ENCODE results near the gene TRPC4AP. TPM values are rescaled to one million over a fixed set of nuclear protein-coding genes. Genes with fewer than 3 reads are reported as not detected.

The TRPC4AP gene
- total RNA-seq, 4 donors from 2014 or later: 53.3 to 76.8 (median 73.5) TPM

DNA sequence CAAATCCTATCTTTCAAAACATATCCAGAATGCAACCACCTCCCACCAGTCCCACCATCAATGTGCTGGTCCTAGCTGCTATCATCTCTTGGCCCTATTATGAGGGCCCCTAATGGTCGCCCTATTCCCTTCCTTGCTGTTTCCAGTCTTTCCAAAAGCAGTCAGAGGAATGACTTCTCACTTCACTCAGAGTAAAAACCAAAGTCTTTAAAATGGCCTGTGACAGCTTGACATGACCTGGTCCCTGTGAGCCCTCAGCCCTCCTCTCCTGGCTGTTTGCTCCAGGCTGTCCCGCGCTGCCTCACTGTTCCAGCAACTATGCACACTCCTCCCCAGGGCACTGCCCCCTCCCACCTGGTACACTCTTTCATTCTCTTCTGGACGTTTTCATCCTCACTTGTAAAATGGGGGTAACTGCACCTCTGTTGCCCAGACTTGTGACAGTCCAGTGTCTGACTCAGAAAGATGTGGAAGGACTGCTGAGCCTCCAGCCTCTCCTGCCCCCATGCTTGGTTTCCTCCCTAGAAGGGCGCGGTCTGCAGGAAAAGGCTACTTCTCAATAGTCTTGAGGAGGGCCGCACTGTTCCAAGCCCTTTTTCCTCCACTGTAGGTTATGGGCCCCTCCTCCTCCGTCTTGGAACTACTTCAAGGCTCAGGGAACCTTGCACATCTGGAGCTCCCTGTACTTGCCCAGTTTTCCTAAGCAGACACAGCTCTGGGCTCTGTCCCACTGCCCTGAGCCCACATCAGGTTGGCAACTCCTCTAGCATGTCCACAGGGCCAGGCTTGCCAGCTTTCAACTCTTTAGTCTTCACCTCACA lies 72.3 kb downstream of the TRPC4AP start:
- 85 to 88% methylated on average over 8 of the region's 8 CpGs for WGBS, 2 donors
- no peak for TF ChIP-seq POLR2A (IDR thresholded peaks at IDR 0.05)
- TF ChIP-seq, protein P1, sequence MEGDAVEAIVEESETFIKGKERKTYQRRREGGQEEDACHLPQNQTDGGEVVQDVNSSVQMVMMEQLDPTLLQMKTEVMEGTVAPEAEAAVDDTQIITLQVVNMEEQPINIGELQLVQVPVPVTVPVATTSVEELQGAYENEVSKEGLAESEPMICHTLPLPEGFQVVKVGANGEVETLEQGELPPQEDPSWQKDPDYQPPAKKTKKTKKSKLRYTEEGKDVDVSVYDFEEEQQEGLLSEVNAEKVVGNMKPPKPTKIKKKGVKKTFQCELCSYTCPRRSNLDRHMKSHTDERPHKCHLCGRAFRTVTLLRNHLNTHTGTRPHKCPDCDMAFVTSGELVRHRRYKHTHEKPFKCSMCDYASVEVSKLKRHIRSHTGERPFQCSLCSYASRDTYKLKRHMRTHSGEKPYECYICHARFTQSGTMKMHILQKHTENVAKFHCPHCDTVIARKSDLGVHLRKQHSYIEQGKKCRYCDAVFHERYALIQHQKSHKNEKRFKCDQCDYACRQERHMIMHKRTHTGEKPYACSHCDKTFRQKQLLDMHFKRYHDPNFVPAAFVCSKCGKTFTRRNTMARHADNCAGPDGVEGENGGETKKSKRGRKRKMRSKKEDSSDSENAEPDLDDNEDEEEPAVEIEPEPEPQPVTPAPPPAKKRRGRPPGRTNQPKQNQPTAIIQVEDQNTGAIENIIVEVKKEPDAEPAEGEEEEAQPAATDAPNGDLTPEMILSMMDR (IDR thresholded peaks at IDR 0.05): no peak
- intact Hi-C loops (cut with DNase I): no loop called here
- no peaks in the 10 kb centered on the region for H3K9me3 ChIP-seq
- H3K4me1 ChIP-seq: no peaks in the 10 kb centered on the region
- H3K27ac ChIP-seq: no peak overlapping the region
- no peaks in the 10 kb centered on the region for H3K27me3 ChIP-seq
- H3K36me3 ChIP-seq: peaks cover 21 to 24% of the 10 kb centered on the region in 2 donors
- H3K4me3 ChIP-seq (replicated peaks in 1 of 3): no peak overlapping the region
- no peak for DNase-seq

DNA sequence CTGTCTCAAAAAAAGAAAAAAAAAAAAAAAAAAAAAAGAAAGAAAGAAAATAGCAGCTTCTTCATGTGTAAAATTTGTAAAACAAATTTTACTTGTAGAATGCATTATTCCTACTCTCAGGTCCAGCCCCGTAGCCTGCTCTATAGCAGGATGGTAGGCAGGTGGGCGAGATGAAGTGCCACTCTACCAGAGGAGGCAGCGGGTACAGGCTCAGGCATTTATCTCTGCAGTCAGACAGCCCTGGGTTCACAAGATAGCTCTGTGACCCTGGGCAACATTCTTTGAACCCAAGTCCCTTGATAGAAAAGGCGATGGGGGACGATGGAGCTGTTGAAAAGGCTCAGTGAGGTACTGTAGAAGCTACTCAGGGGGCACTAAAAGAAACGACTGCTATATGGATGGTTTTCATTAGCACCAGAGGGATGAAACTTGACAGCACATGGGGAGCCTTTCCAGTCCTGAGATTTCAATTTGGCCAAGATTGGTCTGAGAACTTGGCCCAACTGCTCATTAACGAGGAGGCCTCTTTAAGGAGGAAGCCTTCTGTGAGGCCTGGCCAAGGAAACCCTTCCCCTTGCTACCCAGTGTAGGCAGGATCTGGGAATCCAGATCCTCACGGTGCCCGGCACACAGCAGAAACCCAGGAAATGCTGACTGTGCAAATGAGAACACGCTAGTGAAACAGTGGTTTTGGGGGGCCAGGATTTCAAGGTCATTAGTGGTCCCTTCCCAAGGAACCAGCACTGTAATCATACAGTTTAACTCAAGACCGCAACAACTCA lies 73.8 kb downstream of the TRPC4AP start:
- H3K4me3 ChIP-seq (replicated peaks in 1 of 3): no peak overlapping the region
- DNase-seq: no peak
- H3K36me3 ChIP-seq: peaks cover 30 to 36% of the 10 kb centered on the region in 2 donors
- WGBS, 2 donors: 75 to 81% methylated on average over 11 of the region's 11 CpGs
- no peaks in the 10 kb centered on the region for H3K4me1 ChIP-seq
- intact Hi-C loops (cut with DNase I): no loop called here
- H3K9me3 ChIP-seq: no peaks in the 10 kb centered on the region
- no peak for TF ChIP-seq POLR2A (IDR thresholded peaks at IDR 0.05)
- TF ChIP-seq, protein P1 (IDR thresholded peaks at IDR 0.05): no peak
- H3K27me3 ChIP-seq: no peaks in the 10 kb centered on the region
- H3K27ac ChIP-seq: no peak overlapping the region

DNA sequence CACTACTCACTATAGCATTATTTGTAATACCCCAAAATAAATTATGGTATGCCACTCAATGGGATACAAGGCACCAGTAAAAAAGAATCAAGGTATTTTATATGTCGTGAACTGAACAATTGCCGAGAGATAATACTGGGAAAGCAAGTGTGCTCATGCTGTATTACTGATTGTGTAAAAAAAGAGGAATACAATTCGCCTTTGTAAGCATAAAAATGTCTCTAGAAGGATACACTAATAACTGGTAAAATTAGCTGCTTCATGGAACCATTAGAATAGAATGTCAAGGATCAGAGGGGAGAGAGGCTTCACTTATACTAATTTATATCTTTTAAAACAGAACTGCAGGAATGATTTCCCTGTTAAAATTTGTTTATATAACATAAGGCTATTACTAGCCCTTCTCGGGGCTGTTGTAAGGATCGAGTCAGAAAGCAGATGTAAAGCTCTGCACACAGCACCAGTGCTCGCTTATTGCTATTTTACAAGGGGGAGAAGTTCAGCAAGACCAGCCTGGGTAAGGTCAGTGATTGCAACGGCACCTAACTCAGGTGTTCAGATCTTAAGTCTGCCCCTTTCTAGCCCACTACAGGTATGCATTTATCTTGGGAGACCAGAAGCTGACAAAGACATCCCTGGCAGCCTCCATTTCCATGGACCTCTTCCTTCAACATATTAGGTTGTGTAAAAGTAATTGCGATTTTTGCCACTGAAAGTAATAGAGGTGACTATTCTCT lies 75.3 kb downstream of the TRPC4AP start:
- no peak for TF ChIP-seq POLR2A (IDR thresholded peaks at IDR 0.05)
- TF ChIP-seq, protein P1 (IDR thresholded peaks at IDR 0.05): no peak
- Histone ChIP-seq H3K27ac (no peak overlapping the region), H3K4me1 (no peaks in the 10 kb centered on the region), H3K36me3 (peaks cover 33 to 45% of the 10 kb centered on the region in 2 donors), H3K27me3 (no peaks in the 10 kb centered on the region), H3K4me3 (replicated peaks in 1 of 3) (no peak overlapping the region), H3K9me3 (no peaks in the 10 kb centered on the region)
- WGBS, 2 donors: 91 to 93% methylated on average over 8 of the region's 8 CpGs
- intact Hi-C loops (cut with DNase I): no loop called here
- DNase-seq: no peak

DNA sequence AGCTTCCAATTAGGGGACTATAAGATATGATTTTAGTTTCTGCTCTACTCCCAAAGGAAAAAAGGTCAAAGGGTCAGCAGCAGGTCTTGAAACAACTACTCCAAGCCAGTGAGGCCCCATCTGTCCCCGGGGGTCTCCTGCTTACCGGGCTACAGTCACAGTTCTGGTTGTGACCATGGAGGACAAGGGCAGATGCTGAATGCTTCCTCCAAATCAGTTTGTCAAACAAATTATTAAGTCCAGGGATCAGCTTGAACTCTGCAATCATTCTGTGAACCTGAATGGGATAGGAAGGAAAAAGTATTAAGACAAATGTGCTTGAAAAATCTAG lies 76.8 kb downstream of the TRPC4AP start:
- no peak for DNase-seq
- H3K27ac ChIP-seq: no peak overlapping the region
- 77 to 79% methylated on average over 2 of the region's 2 CpGs for WGBS, 2 donors

More for the DNA sequence above, 76.8 kb downstream of the TRPC4AP start:
- Histone ChIP-seq H3K4me1 (no peaks in the 10 kb centered on the region), H3K36me3 (peaks cover 37 to 49% of the 10 kb centered on the region in 2 donors), H3K9me3 (no peaks in the 10 kb centered on the region), H3K27me3 (no peaks in the 10 kb centered on the region), H3K4me3 (replicated peaks in 1 of 3) (no peak overlapping the region)
- intact Hi-C loops (cut with DNase I): no loop called here
- TF ChIP-seq, protein P1 (IDR thresholded peaks at IDR 0.05): no peak
- no peak for TF ChIP-seq POLR2A (IDR thresholded peaks at IDR 0.05)

All from thyroid gland (tissue), 4 donors.